Smooth muscle cell (in vitro differentiated cells): ENCODE data around the gene ETS1. TPM values are rescaled to one million over a fixed set of nuclear protein-coding genes. Genes with fewer than 3 reads are reported as not detected.
A peak's percentile ranks its signal among the peaks of the same experiment; 100 is the strongest.

ENCODE experiments used
- DNase-seq: peaks from one replicate; lab custom pipeline; 2025; ENCODE audit not compliant: unreplicated experiment; lab: John Stamatoyannopoulos, UW
- H2AFZ ChIP-seq: fragments of 200-600 bp; sonication (generic); 2 replicates; pipeline ENCODE4 v1.6.0; 2016; ENCODE audit warnings: antibody characterized with exemption, low read depth, mild to moderate bottlenecking
- H3F3A ChIP-seq: fragments of 200-600 bp; sonication (generic); 2 replicates; pipeline ENCODE4 v1.6.0; 2017; ENCODE audit warnings: antibody characterized with exemption, low read depth
- H3K27ac ChIP-seq: fragments of 200-600 bp; sonication (generic); 2 replicates; pipeline ENCODE4 v1.5.1; 2016; ENCODE audit warnings: low read depth, mild to moderate bottlenecking
- H3K27me3 ChIP-seq: fragments of 200-600 bp; sonication (generic); 2 replicates; pipeline ENCODE4 v1.6.1; 2016; ENCODE audit warnings: low read depth, mild to moderate bottlenecking
- H3K36me3 ChIP-seq: fragments of 200-600 bp; sonication (generic); 2 replicates; pipeline ENCODE4 v1.5.1; 2016; ENCODE audit warnings: low read depth
- H3K4me1 ChIP-seq: fragments of 200-600 bp; sonication (generic); 2 replicates; pipeline ENCODE4 v1.5.1; 2016; ENCODE audit warnings: low read depth
- H3K4me2 ChIP-seq: fragments of 200-600 bp; sonication (generic); 2 replicates; pipeline ENCODE4 v1.6.0; 2016; ENCODE audit warnings: mild to moderate bottlenecking
- H3K4me3 ChIP-seq: fragments of 200-600 bp; sonication (generic); 2 replicates; pipeline ENCODE4 v1.5.1; 2016; ENCODE audit warnings: mild to moderate bottlenecking
- H3K79me2 ChIP-seq: fragments of 200-600 bp; sonication (generic); 2 replicates; pipeline ENCODE4 v1.6.0; 2016; ENCODE audit warnings: low read depth, mild to moderate bottlenecking
- H3K9ac ChIP-seq: fragments of 200-600 bp; sonication (generic); 2 replicates; pipeline ENCODE4 v1.6.0; 2016; ENCODE audit warnings: low read depth
- H3K9me3 ChIP-seq: fragments of 200-600 bp; sonication (generic); replicated peaks from 2 replicates; pipeline ENCODE4 v1.5.1; 2016; ENCODE audit warnings: low read depth
- H4K20me1 ChIP-seq: fragments of 200-600 bp; sonication (generic); 2 replicates; pipeline ENCODE4 v1.6.0; 2016; ENCODE audit warnings: low read depth
- WGBS: methylation state at CpG from one replicate; pipeline ENCODE4 v1.1.7; 2016; ENCODE audit warnings: low lambda C conversion rate; 5-methylcytosine and 5-hydroxymethylcytosine counted together
- polyA plus RNA-seq: library from polyadenylated mRNA; unstranded; fragments of >200 nt; fragmentation: Nextera tagmentation; extraction: Ambion mirVana; gene quantifications from 2 replicates; pipeline ENCODE4 v1.2.1, GENCODE V29; 2016
- total RNA-seq: library from RNA; depleted of rRNA; stranded (reverse); fragments of >200 nt; gene quantifications from 2 replicates; pipeline ENCODE4 v1.2.3, GENCODE V29; 2014
- TF ChIP-seq, protein P1 (sequence below): fragments of 200-600 bp; sonication (generic); IDR thresholded peaks from 2 replicates; pipeline ENCODE4 v1.5.1; 2017; ENCODE audit warnings: borderline replicate concordance, mild to moderate bottlenecking, antibody characterized with exemption; ENCODE audit not compliant: insufficient read depth, poor library complexity, severe bottlenecking

ETS1 gene
- total and polyA plus RNA-seq, 2 experiments from 2014 or later = 4.1 to 22.8 TPM

GRCh38 chr11:128632141-128632791 lies 44.9 kb upstream of the ETS1 start:
- Histone ChIP-seq H3K4me2 (no peak overlapping the region), H3F3A (no peaks in the 10 kb centered on the region), H2AFZ (no peak overlapping the region), H3K36me3 (no peaks in the 10 kb centered on the region), H4K20me1 (no peaks in the 10 kb centered on the region), H3K4me3 (no peak overlapping the region), H3K9ac (no peak overlapping the region), H3K9me3 (no peaks in the 10 kb centered on the region), H3K27me3 (no peaks in the 10 kb centered on the region), H3K4me1 (no peaks in the 10 kb centered on the region), H3K79me2 (no peaks in the 10 kb centered on the region), H3K27ac (no peak overlapping the region)
- no peak for DNase-seq
- 54% methylated on average over 6 of the region's 6 CpGs for WGBS
- TF ChIP-seq, protein P1, sequence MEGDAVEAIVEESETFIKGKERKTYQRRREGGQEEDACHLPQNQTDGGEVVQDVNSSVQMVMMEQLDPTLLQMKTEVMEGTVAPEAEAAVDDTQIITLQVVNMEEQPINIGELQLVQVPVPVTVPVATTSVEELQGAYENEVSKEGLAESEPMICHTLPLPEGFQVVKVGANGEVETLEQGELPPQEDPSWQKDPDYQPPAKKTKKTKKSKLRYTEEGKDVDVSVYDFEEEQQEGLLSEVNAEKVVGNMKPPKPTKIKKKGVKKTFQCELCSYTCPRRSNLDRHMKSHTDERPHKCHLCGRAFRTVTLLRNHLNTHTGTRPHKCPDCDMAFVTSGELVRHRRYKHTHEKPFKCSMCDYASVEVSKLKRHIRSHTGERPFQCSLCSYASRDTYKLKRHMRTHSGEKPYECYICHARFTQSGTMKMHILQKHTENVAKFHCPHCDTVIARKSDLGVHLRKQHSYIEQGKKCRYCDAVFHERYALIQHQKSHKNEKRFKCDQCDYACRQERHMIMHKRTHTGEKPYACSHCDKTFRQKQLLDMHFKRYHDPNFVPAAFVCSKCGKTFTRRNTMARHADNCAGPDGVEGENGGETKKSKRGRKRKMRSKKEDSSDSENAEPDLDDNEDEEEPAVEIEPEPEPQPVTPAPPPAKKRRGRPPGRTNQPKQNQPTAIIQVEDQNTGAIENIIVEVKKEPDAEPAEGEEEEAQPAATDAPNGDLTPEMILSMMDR = peak; percentile 55

- DNase-seq = peak; percentile 57
- TF ChIP-seq, protein P1 = peak; percentile 93
- Histone ChIP-seq H4K20me1 (no peaks in the 10 kb centered on the region), H3K9me3 (no peaks in the 10 kb centered on the region), H3K4me3 (no peak overlapping the region), H3K36me3 (no peaks in the 10 kb centered on the region), H3K9ac (no peak overlapping the region), H3K79me2 (no peaks in the 10 kb centered on the region), H3K27me3 (no peaks in the 10 kb centered on the region), H2AFZ (peak overlapping the region; percentile 4), H3K27ac (no peak overlapping the region), H3F3A (no peaks in the 10 kb centered on the region), H3K4me2 (no peak overlapping the region), H3K4me1 (no peaks in the 10 kb centered on the region)
- 28% methylated on average over 12 of the region's 12 CpGs for WGBS
Measured at GRCh38 chr11:128630367-128631230, 43.2 kb upstream of the ETS1 start.

GRCh38 chr11:128629516-128630106 lies 42.3 kb upstream of the ETS1 start:
- Histone ChIP-seq H3K4me2 (no peak overlapping the region), H3K27me3 (no peaks in the 10 kb centered on the region), H3K4me3 (no peak overlapping the region), H4K20me1 (no peaks in the 10 kb centered on the region), H3K36me3 (no peaks in the 10 kb centered on the region), H3K4me1 (no peaks in the 10 kb centered on the region), H3K9me3 (no peaks in the 10 kb centered on the region), H3F3A (no peaks in the 10 kb centered on the region), H3K79me2 (no peaks in the 10 kb centered on the region), H3K27ac (no peak overlapping the region), H2AFZ (no peak overlapping the region), H3K9ac (no peak overlapping the region)
- DNase-seq = no peak
- TF ChIP-seq, protein P1 = no peak
- 60% methylated on average over 6 of the region's 6 CpGs for WGBS
